ENCODE results near the gene LRRC71. TPM values are rescaled to one million over a fixed set of nuclear protein-coding genes. Genes with fewer than 3 reads are reported as not detected.

Gene LRRC71
- total RNA-seq, 2 donors from 2014 or later, result not detected

DNA sequence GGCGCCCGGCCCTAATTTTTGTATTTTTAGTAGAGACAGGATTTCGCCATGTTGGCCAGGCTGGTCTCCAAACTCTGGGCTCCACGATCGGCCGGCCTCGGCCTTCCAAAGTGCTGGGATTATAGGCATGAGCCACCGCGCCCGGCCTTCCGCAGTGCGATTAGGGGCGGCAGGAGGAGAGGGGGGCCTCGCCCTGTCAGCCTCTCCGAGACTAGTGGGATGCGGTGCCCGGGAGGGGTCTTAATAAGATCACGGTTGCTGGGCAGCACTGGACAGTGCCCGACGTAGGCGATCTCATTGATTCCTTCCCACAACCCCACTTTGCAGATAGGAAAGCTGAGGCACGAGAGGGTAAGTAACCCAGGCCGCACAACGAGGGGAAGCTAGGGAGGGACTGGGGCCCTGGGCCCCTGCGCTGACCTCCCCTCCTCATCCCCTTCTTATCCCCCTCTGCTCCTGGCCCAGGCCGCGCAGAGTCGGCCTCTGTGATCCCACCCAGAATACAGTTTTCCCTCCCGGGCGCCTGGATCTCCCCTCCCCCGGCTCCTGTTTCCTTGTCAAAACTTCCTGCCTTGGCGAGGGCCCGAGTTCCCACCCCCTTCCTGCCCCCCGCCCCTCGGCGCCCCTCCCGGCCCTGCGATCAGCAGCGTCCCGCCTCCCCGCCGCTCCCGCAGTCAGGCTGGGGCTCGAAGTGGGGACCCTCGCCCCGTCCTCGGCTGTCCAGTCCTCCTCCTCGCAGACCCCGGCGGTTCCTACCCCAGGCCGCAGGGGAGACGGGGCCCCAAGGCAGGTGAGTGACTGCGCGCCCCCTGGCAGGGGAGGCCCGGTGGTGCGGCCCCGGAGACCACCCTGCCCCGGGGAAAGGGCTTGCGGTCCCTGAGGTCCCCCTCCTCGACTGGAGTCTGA is 27.1 kb upstream of the LRRC71 start, which contains the start of gene PEAR1:
Gene PEAR1, plus strand, starts transcription at position 671 of the 906 bp plus-strand sequence. CDS start 10,209 bp downstream, outside the sequence.
- peak; percentile 85 for DNase-seq
- peaks cover 4% of the 10 kb centered on the region for H3K4me1 Mint-ChIP-seq
- peaks cover 41% of the 10 kb centered on the region for H3K27me3 ChIP-seq (ENCODE audit: control insufficient read depth, insufficient read depth, low read length, poor library complexity, severe bottlenecking)

DNA sequence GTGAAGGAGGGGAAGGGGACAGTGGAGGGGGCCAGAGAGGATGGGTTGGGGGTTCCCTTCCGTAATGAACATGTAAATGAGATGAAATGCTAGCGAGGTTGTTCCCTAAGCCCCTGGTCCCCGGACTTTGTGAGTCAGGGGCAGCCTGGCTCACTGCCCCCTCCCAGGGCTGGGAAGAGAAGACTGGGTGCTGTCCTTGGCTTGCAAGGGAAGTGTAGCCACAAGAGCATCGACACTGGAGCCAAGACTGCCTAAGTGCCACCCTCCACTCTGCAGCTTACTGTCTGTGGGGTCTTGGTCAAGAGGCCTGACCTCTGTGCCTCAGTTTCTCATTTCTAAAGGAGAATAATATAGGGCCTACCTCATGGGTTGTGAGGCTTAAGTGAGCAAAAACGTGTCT is 26.4 kb upstream of the LRRC71 start:
- Histone ChIP-seq H3K9me3 (ENCODE audit: control insufficient read depth, low read length) (no peaks in the 10 kb centered on the region), H3K27me3 (ENCODE audit: control insufficient read depth, insufficient read depth, low read length, poor library complexity, severe bottlenecking) (peaks cover 41% of the 10 kb centered on the region), H3K27ac (ENCODE audit: low read depth, low read length) (no peak overlapping the region), H3K9ac (ENCODE audit: extremely low read depth, low read length, poor library complexity, severe bottlenecking) (no peak overlapping the region), H3K36me3 (ENCODE audit: control insufficient read depth, insufficient read depth, low read length) (no peaks in the 10 kb centered on the region), H3K4me3 (ENCODE audit: low read length) (no peak overlapping the region), H3K4me1 (ENCODE audit: control insufficient read depth, insufficient read depth, low read length) (no peaks in the 10 kb centered on the region)
- Mint-ChIP-seq H3K4me3 (no peak overlapping the region), H3K36me3 (ENCODE audit: low read depth) (no peaks in the 10 kb centered on the region), H3K27ac (no peak overlapping the region), H3K27me3 (ENCODE audit: insufficient read depth) (peaks cover 58% of the 10 kb centered on the region), H3K4me1 (peaks cover 6% of the 10 kb centered on the region), H3K9me3 (no peaks in the 10 kb centered on the region)
- WGBS, 2 experiments (ENCODE audit: insufficient coverage in 1 of 2, insufficient read length in 1 of 2), result 37 to 54% methylated on average over 3 to 5 of the region's 5 CpGs
- TF ChIP-seq, protein P1, sequence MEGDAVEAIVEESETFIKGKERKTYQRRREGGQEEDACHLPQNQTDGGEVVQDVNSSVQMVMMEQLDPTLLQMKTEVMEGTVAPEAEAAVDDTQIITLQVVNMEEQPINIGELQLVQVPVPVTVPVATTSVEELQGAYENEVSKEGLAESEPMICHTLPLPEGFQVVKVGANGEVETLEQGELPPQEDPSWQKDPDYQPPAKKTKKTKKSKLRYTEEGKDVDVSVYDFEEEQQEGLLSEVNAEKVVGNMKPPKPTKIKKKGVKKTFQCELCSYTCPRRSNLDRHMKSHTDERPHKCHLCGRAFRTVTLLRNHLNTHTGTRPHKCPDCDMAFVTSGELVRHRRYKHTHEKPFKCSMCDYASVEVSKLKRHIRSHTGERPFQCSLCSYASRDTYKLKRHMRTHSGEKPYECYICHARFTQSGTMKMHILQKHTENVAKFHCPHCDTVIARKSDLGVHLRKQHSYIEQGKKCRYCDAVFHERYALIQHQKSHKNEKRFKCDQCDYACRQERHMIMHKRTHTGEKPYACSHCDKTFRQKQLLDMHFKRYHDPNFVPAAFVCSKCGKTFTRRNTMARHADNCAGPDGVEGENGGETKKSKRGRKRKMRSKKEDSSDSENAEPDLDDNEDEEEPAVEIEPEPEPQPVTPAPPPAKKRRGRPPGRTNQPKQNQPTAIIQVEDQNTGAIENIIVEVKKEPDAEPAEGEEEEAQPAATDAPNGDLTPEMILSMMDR (conservative IDR thresholded peaks at IDR 0.05), result peak; percentile 6
- no peak for DNase-seq

More for the DNA sequence above, 27.1 kb upstream of the LRRC71 start, which contains the start of gene PEAR1:
- TF ChIP-seq, protein P1 (conservative IDR thresholded peaks at IDR 0.05), result peak; percentile 65
- no peak within 1 kb of the TSS for H3K4me3 ChIP-seq (ENCODE audit: low read length)
- 27 to 40% methylated on average over 29 to 60 of the region's 60 CpGs for WGBS, 2 experiments (ENCODE audit: insufficient coverage in 1 of 2, insufficient read length in 1 of 2)
- no peaks in the 10 kb centered on the region for H3K36me3 ChIP-seq (ENCODE audit: control insufficient read depth, insufficient read depth, low read length)
- H3K36me3 Mint-ChIP-seq (ENCODE audit: low read depth), result no peaks in the 10 kb centered on the region
- no peaks in the 10 kb centered on the region for H3K9me3 ChIP-seq (ENCODE audit: control insufficient read depth, low read length)
- peak within 1 kb of the TSS; percentile 44 for H3K4me3 Mint-ChIP-seq
- no peak within 1 kb of the TSS for H3K9ac ChIP-seq (ENCODE audit: extremely low read depth, low read length, poor library complexity, severe bottlenecking)
- H3K9me3 Mint-ChIP-seq, result no peaks in the 10 kb centered on the region
- H3K4me1 ChIP-seq (ENCODE audit: control insufficient read depth, insufficient read depth, low read length), result no peaks in the 10 kb centered on the region
- H3K27me3 Mint-ChIP-seq (ENCODE audit: insufficient read depth), result peaks cover 51% of the 10 kb centered on the region
- H3K27ac ChIP-seq (ENCODE audit: low read depth, low read length), result no peak within 1 kb of the TSS
- H3K27ac Mint-ChIP-seq, result no peak within 1 kb of the TSS

DNA sequence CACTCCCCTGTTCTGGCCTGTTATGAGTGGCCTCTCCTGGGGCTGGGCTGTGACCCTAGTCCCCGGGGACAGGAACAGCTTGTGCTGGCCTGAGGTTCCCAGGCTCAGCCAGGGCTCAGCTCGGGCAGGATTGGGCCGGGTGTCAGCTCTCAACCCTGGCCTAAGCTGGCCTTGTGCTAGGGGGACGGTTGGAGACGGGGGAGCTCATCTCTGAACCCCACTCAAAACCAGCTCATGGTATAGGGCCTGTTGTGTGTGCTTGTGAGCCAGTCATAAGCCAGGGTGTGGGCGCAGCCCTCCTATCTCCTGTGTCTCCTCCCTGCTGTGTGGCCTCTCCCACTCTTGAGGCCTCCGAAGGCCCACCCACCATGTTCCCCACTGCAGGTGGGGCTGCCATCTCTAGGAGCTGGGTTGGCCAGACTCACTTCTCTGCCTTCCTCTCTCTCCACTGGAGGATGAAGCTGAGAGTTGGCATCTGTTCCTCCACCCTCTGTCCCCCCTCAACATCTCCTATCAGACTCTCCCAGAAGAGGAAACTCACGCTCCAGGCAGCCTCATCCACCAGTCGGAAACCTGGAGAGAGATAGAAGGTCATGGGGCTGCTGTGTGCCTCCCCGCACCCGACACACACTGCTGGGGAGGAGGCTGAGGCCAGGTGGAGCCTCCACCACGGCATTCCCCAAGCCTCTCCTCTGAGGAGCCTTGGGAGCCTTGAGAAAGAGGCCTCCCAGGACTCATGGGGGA is 25.5 kb upstream of the LRRC71 start:
- H3K27ac Mint-ChIP-seq, result no peak overlapping the region
- Histone ChIP-seq H3K27me3 (ENCODE audit: control insufficient read depth, insufficient read depth, low read length, poor library complexity, severe bottlenecking) (peaks cover 41% of the 10 kb centered on the region), H3K9ac (ENCODE audit: extremely low read depth, low read length, poor library complexity, severe bottlenecking) (no peak overlapping the region), H3K36me3 (ENCODE audit: control insufficient read depth, insufficient read depth, low read length) (no peaks in the 10 kb centered on the region), H3K4me3 (ENCODE audit: low read length) (no peak overlapping the region), H3K9me3 (ENCODE audit: control insufficient read depth, low read length) (no peaks in the 10 kb centered on the region), H3K4me1 (ENCODE audit: control insufficient read depth, insufficient read depth, low read length) (no peaks in the 10 kb centered on the region), H3K27ac (ENCODE audit: low read depth, low read length) (no peak overlapping the region)
- H3K27me3 Mint-ChIP-seq (ENCODE audit: insufficient read depth), result peaks cover 59% of the 10 kb centered on the region
- H3K36me3 Mint-ChIP-seq (ENCODE audit: low read depth), result no peaks in the 10 kb centered on the region
- 93% methylated on average over 8 to 12 of the region's 12 CpGs for WGBS, 2 experiments (ENCODE audit: insufficient coverage in 1 of 2, insufficient read length in 1 of 2)
- H3K9me3 Mint-ChIP-seq, result no peaks in the 10 kb centered on the region
- H3K4me3 Mint-ChIP-seq, result no peak overlapping the region
- peaks cover 6% of the 10 kb centered on the region for H3K4me1 Mint-ChIP-seq
- TF ChIP-seq, protein P1 (conservative IDR thresholded peaks at IDR 0.05), result no peak
- no peak for DNase-seq
